GM23338 (cell line): ENCODE measurements around the gene NDE1. TPM values are rescaled to one million over a fixed set of nuclear protein-coding genes. Genes with fewer than 3 reads are reported as not detected.

Experiments used
- ATAC-seq: fragments of 200-7000 bp; cut with Tn5 transposase; 3 replicates; pipeline ENCODE4 v1.9.1; 2020
- DNase-seq: peaks from one replicate; pipeline ENCODE4 v3.0.0-alpha.2; 2015; ENCODE audit warnings: low spot score
- H2AFZ ChIP-seq: fragments of 200-600 bp; sonication (generic); 2 replicates; pipeline ENCODE4 v1.8.0; 2016; ENCODE audit warnings: antibody characterized with exemption, mild to moderate bottlenecking, moderate library complexity
- H3F3A ChIP-seq: fragments of 200-600 bp; sonication (generic); replicated peaks from 2 replicates; pipeline ENCODE4 v1.8.0; 2017; ENCODE audit warnings: antibody characterized with exemption, mixed run types, low read depth
- H3K27ac ChIP-seq: fragments of 200-600 bp; sonication (generic); 2 replicates; pipeline ENCODE4 v1.6.1; 2016; ENCODE audit warnings: low read depth
- H3K27me3 ChIP-seq: fragments of 200-600 bp; sonication (generic); 2 replicates; pipeline ENCODE4 v1.8.0; 2016; ENCODE audit warnings: mild to moderate bottlenecking, mixed run types, moderate library complexity; ENCODE audit not compliant: insufficient read depth
- H3K36me3 ChIP-seq: fragments of 200-600 bp; sonication (generic); 2 replicates; pipeline ENCODE4 v1.8.0; 2016; ENCODE audit warnings: mild to moderate bottlenecking; ENCODE audit not compliant: insufficient read depth
- H3K4me1 ChIP-seq: fragments of 200-600 bp; sonication (generic); 2 replicates; pipeline ENCODE4 v1.8.0; 2016; ENCODE audit warnings: mild to moderate bottlenecking, moderate library complexity; ENCODE audit not compliant: insufficient read depth
- H3K4me2 ChIP-seq: fragments of 200-600 bp; sonication (generic); 2 replicates; pipeline ENCODE4 v1.7.1; 2017; ENCODE audit warnings: mixed run types
- H3K4me3 ChIP-seq: fragments of 200-600 bp; sonication (generic); 2 replicates; pipeline ENCODE4 v1.6.1; 2016; ENCODE audit warnings: mixed run types
- H3K79me2 ChIP-seq: fragments of 200-600 bp; sonication (generic); replicated peaks from 2 replicates; pipeline ENCODE4 v1.8.0; 2017; ENCODE audit warnings: mild to moderate bottlenecking; ENCODE audit not compliant: insufficient read depth
- H3K9me2 ChIP-seq: fragments of 200-600 bp; sonication (generic); 2 replicates; pipeline ENCODE4 v1.8.0; 2017; ENCODE audit not compliant: insufficient read depth
- H4K20me1 ChIP-seq: fragments of 200-600 bp; sonication (generic); replicated peaks from 2 replicates; pipeline ENCODE4 v1.8.0; 2017; ENCODE audit warnings: mild to moderate bottlenecking; ENCODE audit not compliant: insufficient read depth
- H3K27ac Mint-ChIP-seq: 2 replicates; pipeline ENCODE4 v1.8.0; 2020; ENCODE audit warnings: inconsistent platforms, mild to moderate bottlenecking, moderate library complexity, mixed read lengths
- H3K27me3 Mint-ChIP-seq: 3 replicates; pipeline ENCODE4 v1.8.0; 2022; ENCODE audit warnings: low read depth, mild to moderate bottlenecking, moderate library complexity, mixed read lengths, inconsistent platforms; ENCODE audit not compliant: insufficient read depth, poor library complexity
- H3K36me3 Mint-ChIP-seq: 3 replicates; pipeline ENCODE4 v1.8.0; 2021; ENCODE audit warnings: low read depth, mild to moderate bottlenecking, inconsistent platforms, moderate library complexity, mixed read lengths
- H3K4me1 Mint-ChIP-seq: 3 replicates; pipeline ENCODE4 v1.8.0; 2020; ENCODE audit warnings: mild to moderate bottlenecking, inconsistent platforms, mixed read lengths
- H3K4me3 Mint-ChIP-seq: 3 replicates; pipeline ENCODE4 v1.8.0; 2021; ENCODE audit warnings: moderate library complexity, mild to moderate bottlenecking, inconsistent platforms, mixed read lengths
- H3K9me3 Mint-ChIP-seq: 3 replicates; pipeline ENCODE4 v1.8.0; 2020; ENCODE audit warnings: moderate library complexity, mild to moderate bottlenecking, inconsistent platforms, mixed read lengths
- EZH2 ChIP-seq: fragments of 200-600 bp; sonication (generic); IDR thresholded peaks from one replicate; pipeline ENCODE4 v1.8.0; 2017; ENCODE audit warnings: antibody characterized with exemption, mild to moderate bottlenecking, low read depth; ENCODE audit not compliant: unreplicated experiment
- JUNB ChIP-seq: IDR thresholded peaks from one replicate; pipeline ENCODE4 v1.6.1; 2016; ENCODE audit warnings: antibody characterized with exemption; ENCODE audit not compliant: unreplicated experiment
- ZNF114 ChIP-seq: fragments of 250-450 bp; sonication (Bioruptor Pico); IDR thresholded peaks from 2 replicates; pipeline ENCODE4 v1.5.0; 2020; ENCODE audit warnings: mild to moderate bottlenecking, moderate library complexity
- polyA plus RNA-seq: library from polyadenylated mRNA; unstranded; fragments of >200 nt; fragmentation: Nextera tagmentation; extraction: Ambion mirVana; gene quantifications from 2 replicates; pipeline ENCODE4 v1.2.1, GENCODE V29; 2016
- total RNA-seq: library from RNA; depleted of rRNA; stranded (reverse); fragments of >200 nt; shearing (Covaris generic); gene quantifications from 2 replicates; pipeline ENCODE4 v1.2.3, GENCODE V29; 2014
- TF ChIP-seq, protein P1 (sequence below): IDR thresholded peaks from 2 replicates; pipeline ENCODE4 v1.6.1; 2016; ENCODE audit warnings: antibody characterized with exemption
- TF ChIP-seq, protein P2 (sequence below): IDR thresholded peaks from one replicate; pipeline ENCODE4 v1.6.1; 2018; ENCODE audit warnings: antibody characterized with exemption; ENCODE audit not compliant: unreplicated experiment
- TF ChIP-seq, protein P3 (sequence below): fragments of 250-450 bp; sonication (Bioruptor Pico); IDR thresholded peaks from 2 replicates; pipeline ENCODE4 v1.5.0; 2020; ENCODE audit warnings: mild to moderate bottlenecking, moderate library complexity
- TF ChIP-seq, protein P4 (sequence below), 2 experiments: fragments of 200-600 bp in 1 of 2; sonication (generic) in 1 of 2; conservative IDR thresholded peaks; 2 replicates each; pipeline versions ENCODE4 v1.5.1 to v1.6.1; 2016 to 2017; ENCODE audit warnings: antibody characterized with exemption in 2 of 2, low read depth in 2 of 2, mild to moderate bottlenecking in 2 of 2, moderate library complexity in 1 of 2

The NDE1 gene
- total and polyA plus RNA-seq, 2 experiments from 2014 or later: 13.0 to 22.9 TPM

DNA sequence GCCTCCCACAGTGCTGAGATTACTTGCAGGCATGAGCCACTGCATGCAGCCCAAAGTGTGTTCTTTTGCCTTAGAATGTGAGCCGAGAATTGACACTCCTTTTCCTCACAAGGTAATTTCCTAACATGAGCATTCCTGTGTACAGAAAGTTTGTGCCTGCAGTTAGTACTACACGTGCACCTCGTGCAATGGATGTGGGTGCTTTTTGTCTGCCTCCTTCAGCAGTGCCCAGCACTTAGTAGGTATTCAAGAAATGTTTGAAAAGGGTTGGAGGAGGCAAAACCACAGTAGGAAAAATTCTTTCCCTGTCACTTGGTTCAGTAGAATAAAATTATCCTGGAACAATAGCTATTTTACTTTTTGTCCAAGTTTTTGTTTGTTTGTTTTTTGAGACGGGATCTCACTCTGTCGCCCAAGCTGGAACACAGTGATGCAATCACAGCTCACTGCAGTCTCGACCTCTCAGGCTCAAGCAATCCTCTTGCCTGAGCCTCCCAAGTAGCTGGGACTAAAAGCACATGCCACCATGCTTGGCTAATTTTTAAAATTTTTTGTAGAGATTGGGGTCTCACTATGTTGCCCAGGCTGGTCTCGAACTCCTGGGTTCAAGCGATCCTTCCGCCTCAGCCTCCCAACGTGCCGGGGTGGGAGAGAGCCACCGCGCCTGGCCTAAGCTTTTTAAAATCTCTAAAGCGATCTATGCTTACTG lies 2.4 kb downstream of the NDE1 start:
- no peak overlapping the region for H3K27ac Mint-ChIP-seq
- Histone ChIP-seq H3K4me2 (no peak overlapping the region), H3K9me2 (no peaks in the 10 kb centered on the region)

More for the DNA sequence above, 2.4 kb downstream of the NDE1 start:
- no peaks in the 10 kb centered on the region for H3K4me1 ChIP-seq
- no peak overlapping the region for H2AFZ ChIP-seq
- peaks cover 12% of the 10 kb centered on the region for H4K20me1 ChIP-seq
- Mint-ChIP-seq H3K27me3 (peaks cover 21% of the 10 kb centered on the region), H3K4me3 (no peak overlapping the region), H3K36me3 (peaks cover 9% of the 10 kb centered on the region; the same call in 2 of the 3 replicates), H3K9me3 (no peaks in the 10 kb centered on the region), H3K4me1 (peaks cover 3% of the 10 kb centered on the region; the same call in 1 of the 3 replicates)
- peaks cover 62% of the 10 kb centered on the region for H3K79me2 ChIP-seq
- H3K4me3 ChIP-seq: no peak overlapping the region
- no peak overlapping the region for H3K27ac ChIP-seq
- DNase-seq: no peak
- no peaks in the 10 kb centered on the region for H3K27me3 ChIP-seq
- TF ChIP-seq, protein P1, sequence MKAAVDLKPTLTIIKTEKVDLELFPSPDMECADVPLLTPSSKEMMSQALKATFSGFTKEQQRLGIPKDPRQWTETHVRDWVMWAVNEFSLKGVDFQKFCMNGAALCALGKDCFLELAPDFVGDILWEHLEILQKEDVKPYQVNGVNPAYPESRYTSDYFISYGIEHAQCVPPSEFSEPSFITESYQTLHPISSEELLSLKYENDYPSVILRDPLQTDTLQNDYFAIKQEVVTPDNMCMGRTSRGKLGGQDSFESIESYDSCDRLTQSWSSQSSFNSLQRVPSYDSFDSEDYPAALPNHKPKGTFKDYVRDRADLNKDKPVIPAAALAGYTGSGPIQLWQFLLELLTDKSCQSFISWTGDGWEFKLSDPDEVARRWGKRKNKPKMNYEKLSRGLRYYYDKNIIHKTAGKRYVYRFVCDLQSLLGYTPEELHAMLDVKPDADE: no peak
- TF ChIP-seq, protein P2, sequence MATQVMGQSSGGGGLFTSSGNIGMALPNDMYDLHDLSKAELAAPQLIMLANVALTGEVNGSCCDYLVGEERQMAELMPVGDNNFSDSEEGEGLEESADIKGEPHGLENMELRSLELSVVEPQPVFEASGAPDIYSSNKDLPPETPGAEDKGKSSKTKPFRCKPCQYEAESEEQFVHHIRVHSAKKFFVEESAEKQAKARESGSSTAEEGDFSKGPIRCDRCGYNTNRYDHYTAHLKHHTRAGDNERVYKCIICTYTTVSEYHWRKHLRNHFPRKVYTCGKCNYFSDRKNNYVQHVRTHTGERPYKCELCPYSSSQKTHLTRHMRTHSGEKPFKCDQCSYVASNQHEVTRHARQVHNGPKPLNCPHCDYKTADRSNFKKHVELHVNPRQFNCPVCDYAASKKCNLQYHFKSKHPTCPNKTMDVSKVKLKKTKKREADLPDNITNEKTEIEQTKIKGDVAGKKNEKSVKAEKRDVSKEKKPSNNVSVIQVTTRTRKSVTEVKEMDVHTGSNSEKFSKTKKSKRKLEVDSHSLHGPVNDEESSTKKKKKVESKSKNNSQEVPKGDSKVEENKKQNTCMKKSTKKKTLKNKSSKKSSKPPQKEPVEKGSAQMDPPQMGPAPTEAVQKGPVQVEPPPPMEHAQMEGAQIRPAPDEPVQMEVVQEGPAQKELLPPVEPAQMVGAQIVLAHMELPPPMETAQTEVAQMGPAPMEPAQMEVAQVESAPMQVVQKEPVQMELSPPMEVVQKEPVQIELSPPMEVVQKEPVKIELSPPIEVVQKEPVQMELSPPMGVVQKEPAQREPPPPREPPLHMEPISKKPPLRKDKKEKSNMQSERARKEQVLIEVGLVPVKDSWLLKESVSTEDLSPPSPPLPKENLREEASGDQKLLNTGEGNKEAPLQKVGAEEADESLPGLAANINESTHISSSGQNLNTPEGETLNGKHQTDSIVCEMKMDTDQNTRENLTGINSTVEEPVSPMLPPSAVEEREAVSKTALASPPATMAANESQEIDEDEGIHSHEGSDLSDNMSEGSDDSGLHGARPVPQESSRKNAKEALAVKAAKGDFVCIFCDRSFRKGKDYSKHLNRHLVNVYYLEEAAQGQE: no peak
- TF ChIP-seq ZNF114 (CRISPR knock-in tag): no peak
- TF ChIP-seq, protein P3, sequence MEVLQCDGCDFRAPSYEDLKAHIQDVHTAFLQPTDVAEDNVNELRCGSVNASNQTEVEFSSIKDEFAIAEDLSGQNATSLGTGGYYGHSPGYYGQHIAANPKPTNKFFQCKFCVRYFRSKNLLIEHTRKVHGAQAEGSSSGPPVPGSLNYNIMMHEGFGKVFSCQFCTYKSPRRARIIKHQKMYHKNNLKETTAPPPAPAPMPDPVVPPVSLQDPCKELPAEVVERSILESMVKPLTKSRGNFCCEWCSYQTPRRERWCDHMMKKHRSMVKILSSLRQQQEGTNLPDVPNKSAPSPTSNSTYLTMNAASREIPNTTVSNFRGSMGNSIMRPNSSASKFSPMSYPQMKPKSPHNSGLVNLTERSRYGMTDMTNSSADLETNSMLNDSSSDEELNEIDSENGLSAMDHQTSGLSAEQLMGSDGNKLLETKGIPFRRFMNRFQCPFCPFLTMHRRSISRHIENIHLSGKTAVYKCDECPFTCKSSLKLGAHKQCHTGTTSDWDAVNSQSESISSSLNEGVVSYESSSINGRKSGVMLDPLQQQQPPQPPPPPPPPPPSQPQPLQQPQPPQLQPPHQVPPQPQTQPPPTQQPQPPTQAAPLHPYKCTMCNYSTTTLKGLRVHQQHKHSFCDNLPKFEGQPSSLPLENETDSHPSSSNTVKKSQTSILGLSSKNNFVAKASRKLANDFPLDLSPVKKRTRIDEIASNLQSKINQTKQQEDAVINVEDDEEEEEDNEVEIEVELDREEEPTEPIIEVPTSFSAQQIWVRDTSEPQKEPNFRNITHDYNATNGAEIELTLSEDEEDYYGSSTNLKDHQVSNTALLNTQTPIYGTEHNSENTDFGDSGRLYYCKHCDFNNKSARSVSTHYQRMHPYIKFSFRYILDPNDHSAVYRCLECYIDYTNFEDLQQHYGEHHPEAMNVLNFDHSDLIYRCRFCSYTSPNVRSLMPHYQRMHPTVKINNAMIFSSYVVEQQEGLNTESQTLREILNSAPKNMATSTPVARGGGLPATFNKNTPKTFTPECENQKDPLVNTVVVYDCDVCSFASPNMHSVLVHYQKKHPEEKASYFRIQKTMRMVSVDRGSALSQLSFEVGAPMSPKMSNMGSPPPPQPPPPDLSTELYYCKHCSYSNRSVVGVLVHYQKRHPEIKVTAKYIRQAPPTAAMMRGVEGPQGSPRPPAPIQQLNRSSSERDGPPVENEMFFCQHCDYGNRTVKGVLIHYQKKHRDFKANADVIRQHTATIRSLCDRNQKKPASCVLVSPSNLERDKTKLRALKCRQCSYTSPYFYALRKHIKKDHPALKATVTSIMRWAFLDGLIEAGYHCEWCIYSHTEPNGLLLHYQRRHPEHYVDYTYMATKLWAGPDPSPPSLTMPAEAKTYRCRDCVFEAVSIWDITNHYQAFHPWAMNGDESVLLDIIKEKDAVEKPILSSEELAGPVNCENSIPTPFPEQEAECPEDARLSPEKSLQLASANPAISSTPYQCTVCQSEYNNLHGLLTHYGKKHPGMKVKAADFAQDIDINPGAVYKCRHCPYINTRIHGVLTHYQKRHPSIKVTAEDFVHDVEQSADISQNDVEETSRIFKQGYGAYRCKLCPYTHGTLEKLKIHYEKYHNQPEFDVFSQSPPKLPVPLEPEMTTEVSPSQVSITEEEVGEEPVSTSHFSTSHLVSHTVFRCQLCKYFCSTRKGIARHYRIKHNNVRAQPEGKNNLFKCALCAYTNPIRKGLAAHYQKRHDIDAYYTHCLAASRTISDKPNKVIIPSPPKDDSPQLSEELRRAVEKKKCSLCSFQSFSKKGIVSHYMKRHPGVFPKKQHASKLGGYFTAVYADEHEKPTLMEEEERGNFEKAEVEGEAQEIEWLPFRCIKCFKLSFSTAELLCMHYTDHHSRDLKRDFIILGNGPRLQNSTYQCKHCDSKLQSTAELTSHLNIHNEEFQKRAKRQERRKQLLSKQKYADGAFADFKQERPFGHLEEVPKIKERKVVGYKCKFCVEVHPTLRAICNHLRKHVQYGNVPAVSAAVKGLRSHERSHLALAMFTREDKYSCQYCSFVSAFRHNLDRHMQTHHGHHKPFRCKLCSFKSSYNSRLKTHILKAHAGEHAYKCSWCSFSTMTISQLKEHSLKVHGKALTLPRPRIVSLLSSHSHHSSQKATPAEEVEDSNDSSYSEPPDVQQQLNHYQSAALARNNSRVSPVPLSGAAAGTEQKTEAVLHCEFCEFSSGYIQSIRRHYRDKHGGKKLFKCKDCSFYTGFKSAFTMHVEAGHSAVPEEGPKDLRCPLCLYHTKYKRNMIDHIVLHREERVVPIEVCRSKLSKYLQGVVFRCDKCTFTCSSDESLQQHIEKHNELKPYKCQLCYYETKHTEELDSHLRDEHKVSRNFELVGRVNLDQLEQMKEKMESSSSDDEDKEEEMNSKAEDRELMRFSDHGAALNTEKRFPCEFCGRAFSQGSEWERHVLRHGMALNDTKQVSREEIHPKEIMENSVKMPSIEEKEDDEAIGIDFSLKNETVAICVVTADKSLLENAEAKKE (CRISPR knock-in tag): no peak
- TF ChIP-seq, protein P4, sequence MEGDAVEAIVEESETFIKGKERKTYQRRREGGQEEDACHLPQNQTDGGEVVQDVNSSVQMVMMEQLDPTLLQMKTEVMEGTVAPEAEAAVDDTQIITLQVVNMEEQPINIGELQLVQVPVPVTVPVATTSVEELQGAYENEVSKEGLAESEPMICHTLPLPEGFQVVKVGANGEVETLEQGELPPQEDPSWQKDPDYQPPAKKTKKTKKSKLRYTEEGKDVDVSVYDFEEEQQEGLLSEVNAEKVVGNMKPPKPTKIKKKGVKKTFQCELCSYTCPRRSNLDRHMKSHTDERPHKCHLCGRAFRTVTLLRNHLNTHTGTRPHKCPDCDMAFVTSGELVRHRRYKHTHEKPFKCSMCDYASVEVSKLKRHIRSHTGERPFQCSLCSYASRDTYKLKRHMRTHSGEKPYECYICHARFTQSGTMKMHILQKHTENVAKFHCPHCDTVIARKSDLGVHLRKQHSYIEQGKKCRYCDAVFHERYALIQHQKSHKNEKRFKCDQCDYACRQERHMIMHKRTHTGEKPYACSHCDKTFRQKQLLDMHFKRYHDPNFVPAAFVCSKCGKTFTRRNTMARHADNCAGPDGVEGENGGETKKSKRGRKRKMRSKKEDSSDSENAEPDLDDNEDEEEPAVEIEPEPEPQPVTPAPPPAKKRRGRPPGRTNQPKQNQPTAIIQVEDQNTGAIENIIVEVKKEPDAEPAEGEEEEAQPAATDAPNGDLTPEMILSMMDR (conservative IDR thresholded peaks at IDR 0.05; ENCODE audit: low read depth in 2 of 2): no peak
- no peak for TF ChIP-seq EZH2
- TF ChIP-seq JUNB: no peak
- H3K36me3 ChIP-seq: no peaks in the 10 kb centered on the region
- no peak for ATAC-seq
- H3F3A ChIP-seq: peaks cover 11% of the 10 kb centered on the region
